CD4-positive, alpha-beta T cell treated with Interleukin-17A for 4 hours (primary cell): ENCODE results near the gene S1PR5.
"Not testable (repeated sequence)": the region's sequence is repeated elsewhere in the genome, so short reads cannot be mapped to it uniquely, and the experiment has no call there.

ENCODE experiments used
- DNase-seq: peaks from one replicate; pipeline ENCODE4 v3.0.0-alpha.2; 2020; ENCODE audit warnings: mixed read lengths

The S1PR5 gene

DNA sequence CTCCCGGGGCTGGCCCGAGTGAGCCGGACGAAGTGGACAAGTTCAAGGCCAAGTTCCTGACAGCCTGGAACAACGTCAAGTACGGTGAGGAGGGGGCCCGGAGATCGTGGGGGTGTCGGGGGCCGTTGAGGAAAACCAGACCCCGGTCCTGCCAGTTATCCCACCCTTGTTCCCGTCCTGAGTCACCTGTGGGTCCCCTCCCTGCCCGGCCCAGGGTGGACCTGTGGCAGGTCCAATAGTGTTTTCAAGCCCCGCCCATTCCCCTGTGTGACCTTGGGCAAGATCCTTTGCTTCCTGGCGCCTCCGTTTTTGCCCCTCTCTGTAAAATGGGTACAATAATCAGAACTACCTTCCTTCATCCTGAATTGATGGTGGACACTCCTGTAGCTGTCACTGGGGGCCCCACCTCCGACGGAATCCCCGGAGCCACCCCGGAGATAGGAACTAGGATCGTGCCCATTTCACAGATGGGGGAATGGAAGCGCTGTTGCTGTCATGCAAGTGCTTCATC is 27.1 kb upstream of the S1PR5 start:
- DNase-seq = peak; percentile 42

DNA sequence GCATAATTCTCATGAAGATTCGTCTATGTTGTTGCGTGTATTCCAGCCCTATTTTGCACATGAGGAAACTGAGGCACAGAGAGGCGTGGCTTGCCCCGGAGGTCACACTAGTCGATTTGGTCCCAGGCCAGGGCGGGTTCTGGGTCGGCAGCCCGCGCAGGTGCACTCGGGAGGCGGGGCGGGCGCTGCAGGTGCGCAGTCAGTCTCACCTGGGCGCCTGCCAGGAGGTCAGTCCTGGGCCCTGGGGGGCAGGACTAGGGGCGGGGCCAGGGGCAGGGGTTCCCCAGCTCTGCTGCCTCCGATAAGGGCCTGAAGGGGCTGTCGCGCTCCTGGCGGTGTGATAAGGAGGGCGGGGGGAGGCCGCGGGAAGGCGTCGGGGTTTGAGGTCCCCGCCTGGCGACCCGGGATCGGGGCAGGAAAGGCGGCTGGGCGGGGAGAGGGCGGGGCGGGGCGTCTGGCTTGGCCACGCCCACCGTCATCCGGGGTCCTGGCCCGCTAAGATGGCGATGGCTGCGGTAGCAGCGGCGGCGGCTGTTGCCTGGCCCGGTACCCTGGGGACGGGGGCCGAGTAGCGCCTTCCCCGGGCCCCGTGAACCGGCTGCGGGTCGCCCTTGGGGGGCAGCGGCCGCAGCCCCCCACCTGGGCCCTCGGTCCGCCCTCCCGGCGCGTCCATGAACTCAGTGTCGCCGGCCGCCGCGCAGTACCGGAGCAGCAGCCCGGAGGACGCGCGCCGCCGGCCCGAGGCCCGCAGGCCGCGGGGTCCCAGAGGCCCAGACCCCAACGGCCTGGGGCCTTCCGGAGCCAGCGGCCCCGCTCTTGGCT is 26.4 kb upstream of the S1PR5 start, which contains the start of gene ATG4D:
TSS of gene ATG4D (plus strand) at position 485 of the 822 bp plus-strand sequence. CDS start at position 672, 187 bp downstream.
- DNase-seq = peak; percentile 90

DNA sequence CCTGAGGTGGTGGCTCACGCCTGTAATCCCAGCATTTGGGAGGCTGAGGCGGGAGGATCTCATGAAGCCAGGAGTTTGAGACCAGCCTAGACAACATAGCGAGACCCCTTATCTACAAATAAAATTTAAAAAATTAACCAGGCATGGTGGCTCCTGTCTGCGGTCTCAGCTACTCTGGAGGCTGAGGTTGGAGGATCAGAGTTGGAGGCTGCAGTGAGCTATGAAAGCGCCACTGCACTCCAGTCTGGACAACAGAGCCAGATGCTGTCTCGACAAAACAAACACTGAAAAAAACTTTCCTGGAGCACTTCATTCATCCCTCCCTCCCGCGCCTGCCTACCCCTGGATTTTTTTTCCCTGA is 25.8 kb upstream of the S1PR5 start:
- no peak for DNase-seq

DNA sequence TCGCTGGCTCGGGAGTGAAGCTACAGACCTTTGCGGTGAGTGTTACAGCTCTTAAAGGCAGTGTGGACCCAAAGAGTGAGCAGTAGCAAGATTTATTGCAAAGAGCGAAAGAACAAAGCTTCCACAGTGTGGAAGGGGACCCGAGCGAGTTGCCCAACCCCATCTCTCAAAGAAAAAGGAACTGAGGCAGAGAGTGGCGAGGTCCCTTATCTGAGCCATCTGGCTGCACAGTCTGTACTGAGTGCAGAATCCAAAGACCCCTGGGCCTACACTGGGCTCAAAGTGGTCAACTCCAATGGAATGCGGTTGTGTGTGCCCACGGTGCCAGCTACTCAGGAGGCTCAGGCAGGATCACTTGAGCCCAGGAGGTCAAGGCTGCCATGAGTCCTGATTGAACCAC is 21.8 kb upstream of the S1PR5 start:
- DNase-seq = not testable (repeated sequence)

DNA sequence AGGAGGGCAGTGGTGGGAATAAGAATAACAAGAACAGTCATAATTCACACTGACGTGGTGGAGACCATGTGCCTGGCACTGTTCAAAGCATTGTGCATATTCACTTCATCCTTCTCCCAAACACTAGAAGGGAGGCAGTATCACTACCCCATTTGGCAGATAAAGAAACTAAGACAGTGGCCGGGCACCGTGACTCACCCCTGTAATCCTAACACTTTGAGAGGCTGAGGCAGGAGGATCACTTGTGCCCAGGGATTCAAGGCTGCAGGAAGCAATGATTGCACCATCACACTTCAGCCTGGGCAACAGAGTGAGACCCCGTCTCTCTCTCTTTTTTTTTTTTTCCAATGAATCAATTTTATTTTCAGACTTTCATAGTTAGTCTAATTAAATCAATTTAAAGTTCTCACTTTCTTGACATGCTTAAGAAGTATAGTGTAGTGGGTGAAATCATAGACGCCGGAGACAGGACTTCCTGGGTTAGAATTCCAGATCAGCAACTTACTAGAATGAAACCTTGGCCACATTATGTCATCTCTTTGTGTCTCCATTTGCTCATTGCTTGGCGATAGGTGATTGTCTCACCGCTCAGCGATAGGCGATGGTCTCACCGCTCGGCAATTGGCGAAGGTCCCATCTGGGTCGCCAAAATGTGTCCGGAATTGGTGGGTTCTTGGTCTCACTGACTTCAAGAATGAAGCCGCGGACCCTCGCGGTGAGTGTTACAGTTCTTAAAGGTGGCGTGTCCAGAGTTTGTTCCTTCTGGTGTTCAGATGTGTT is 21.1 kb upstream of the S1PR5 start:
- DNase-seq = no peak

DNA sequence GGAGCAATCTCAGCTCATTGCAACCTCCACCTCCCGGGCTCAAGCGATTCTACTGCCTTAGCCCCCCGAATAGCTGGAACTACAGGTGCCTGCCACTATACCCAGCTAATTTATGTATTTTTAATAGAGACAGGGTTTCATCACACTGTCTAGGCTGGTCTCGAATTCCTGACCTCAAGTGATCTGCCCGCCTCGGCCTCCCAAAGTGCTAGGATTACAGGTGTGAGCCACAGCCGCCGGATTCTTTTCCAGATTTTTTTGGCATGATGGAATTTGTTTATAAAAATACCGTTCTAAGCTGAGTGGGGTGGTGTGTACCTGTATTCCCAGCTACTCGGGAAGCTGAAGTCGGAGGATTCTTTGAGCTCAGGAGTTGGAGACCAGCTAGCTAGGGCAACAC is 20.4 kb upstream of the S1PR5 start:
- DNase-seq = no peak

DNA sequence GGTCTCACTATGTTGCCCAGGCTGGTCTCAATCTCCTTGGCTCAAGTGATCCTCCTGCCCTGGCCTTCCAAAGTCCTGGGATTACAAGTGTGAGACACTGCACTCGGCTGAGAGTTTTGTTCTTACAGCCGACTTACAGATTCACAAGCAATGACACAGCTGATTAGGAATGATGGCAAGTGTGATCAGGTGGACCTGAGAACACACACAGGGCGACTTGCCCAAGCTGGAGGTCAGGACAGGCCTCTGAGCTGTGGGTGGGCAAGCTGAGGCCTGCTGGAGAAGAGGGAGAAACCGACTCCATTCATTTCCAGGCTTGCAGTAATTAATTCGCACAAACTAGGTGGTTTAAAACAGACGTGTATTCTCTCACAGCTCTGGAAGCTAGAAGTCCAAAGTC is 18.4 kb upstream of the S1PR5 start:
- no peak for DNase-seq

DNA sequence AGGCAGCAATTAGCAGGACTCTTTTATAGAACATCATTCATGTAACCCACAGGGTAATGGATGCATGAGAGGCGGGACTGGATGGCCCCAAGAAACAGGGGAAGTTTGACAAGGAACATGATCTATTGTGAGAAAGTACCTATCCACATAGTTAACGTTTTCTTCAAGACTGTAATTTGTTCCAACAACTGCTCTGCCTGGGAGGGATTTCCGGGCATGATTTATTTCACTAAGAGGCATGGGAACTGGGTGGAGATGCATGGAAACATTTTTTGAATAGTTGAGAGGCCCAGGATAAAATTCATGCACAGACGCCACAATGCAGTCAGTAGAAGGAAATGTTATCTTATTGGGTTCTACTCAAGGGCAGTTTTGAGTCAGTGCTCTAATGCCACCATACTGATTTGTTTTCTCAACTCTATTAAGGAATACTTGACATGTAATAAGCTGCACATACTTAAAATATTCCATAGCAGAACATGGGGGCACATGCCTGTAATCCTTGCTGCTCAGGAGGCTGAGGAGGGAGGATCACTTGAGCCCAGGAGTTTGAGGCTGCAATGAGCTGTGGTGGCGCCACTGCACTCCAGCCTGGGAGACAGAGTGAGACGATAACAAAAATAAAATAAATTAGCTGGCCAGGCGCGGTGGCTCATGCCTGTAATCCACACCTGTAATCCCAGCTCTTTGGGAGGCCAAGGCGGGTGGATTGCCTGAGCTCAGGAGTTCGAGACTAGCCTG is 16.6 kb upstream of the S1PR5 start:
- no peak for DNase-seq

DNA sequence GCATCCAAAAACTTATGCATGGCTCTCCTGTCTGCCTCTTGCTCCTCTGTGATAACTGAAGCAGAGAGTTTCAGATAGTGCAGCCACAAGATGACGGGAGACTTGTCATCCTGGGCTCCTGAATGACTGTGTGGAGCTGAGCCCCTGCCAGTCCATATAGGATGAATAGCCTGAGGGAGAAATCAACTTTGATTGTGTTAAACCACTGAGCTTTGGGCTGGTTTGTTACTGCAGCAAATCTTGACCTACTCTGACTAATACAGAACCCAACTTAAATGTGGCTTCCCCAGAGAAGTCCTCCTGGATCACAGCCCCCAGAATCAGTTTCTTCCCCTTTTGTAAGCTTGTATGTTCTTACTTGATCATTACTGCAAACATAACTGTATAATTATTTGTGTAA is 15.2 kb upstream of the S1PR5 start:
- DNase-seq = no peak

DNA sequence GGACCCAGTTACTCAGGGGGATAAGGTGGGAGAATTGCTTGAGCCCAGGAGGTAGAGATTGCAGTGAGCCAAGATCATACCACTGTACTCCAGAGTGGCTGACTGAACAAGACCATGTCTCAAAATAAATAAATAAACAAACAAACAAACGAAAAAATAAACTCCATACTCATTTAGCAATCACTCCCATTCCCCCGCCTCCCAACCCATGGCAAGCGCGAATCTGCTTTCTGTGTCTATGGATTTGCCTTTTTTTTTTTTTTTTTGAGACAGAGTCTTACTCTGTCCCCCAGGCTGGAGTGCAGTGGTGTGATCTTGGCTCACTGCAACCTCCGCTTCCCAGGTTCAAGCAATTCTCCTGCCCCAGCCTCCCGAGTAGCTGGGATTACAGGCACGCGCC is 9.6 kb upstream of the S1PR5 start:
- not testable (repeated sequence) for DNase-seq

DNA sequence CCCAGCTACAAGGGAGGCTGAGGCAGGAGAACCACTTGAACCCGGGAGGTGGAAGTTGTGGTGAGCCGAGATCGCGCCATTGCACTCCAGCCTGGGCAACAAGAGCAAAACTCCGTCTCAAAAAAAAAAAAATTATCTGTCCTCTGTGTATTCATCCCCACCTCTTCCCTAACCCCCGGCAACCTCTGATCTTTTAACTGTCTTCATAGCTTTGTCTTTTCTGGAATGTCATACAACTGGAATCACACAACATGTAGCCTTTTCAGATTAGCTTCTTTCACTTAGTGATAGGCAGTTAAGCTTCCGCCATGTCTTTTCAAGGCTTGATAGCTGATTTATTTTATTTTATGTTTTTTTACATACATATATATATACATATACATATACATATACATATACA is 8.4 kb upstream of the S1PR5 start:
- no peak for DNase-seq

DNA sequence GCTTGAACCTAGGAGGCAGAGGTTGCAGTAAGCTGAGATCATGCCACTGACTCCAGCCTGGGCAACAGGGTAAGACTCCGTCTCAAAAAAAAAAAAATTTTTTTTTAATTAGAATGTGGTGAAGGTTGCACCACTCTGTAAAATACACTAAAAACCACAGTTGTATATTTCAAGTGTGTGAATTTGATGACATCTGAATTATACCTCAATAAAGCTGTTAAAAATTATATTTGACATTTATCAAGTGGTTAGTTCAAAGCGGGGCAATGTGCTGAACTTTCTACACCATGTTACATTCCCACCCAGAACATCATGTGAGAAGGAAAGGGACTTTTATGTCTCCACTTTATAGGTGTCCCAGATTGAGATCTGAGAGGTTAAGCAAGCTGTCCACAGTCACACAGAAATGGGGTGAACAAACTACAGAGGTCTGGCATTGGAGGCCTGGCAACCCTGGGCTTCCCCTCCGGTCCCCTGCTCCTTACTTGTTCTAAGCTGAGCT is 5.9 kb upstream of the S1PR5 start:
- DNase-seq = no peak

DNA sequence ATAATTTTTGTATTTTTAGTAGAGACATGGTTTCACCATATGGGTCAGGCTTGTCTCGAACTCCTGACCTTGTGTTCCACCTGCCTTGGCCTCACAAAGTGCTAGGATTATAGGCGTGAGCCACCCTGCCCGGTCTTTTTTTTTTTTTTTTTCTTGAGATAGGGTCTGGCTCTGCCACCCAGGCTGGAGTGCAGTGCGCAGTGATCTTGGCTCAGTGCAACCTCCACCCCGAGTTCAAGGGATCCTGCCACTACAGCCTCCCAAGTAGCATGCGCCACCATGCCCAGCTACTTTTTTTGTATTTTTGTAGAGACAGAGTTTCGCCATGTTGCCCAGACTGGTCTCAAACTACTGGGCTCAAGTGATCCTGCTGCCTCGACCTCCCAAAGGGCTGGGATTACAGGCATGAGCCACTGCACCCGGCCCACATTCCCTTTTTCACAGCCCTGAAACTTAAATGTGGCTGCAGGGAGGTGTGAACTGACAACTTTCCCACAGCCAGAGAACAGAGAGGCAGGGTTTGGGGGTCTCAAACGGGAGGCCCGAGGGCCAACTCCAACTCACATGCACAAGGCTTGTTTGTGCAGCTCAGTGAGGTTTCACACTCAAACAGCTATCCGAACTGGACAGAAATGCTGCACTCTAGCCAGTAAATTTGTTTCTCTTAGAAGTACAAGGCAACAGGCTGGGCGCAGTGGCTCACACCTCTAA is 4.4 kb upstream of the S1PR5 start:
- no peak for DNase-seq

DNA sequence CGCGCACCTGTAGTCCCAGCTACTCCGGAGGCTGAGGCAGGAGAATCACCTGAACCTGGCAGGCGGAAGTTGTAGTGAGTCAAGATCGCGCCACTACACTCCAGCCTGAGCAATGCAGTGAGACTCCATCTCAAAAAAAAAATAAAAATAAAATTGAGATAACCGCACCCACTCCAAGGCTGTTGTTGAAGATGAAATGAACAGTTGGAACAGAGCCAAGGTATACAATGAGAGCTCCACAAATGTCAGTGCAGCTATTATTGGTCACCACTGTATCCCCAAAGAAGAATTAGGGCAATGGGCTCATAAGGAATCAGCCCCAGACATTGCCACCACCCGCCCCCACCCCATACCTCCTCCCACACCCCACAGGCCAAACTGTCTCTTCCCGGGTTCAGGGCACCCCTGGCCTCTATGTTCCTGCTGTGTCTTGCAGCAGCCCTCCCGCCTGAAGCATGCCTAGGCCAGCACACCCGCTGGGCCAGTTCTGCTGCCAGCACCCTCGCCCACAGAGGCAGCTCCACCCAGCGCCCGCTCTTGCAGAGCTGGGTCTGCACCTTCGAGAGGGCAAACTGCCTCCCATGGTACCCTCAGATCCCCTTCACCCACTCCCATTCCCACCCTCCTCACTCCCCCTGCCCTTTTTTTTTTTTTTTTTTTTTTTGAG is 3.5 kb upstream of the S1PR5 start:
- no peak for DNase-seq

DNA sequence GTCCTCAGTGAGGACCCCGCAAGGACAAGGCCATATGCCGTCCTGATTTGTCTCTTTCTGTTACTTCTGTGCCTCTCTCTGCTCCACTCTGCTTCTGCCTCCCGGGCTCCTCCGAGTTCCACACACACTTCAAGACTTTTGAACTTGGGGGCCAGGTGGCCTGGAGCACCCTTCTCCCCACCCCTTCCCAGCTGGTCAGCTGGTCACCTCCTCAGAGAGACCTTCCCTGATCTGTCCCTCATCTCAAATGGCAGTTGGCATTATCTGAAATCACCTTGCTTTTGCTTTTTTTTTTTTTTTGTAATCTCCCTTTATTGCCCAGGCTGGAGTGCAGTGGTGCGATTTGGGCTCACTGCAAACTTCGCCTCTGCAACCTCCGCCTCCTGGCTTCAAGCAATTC is 2.2 kb upstream of the S1PR5 start:
- no peak for DNase-seq

DNA sequence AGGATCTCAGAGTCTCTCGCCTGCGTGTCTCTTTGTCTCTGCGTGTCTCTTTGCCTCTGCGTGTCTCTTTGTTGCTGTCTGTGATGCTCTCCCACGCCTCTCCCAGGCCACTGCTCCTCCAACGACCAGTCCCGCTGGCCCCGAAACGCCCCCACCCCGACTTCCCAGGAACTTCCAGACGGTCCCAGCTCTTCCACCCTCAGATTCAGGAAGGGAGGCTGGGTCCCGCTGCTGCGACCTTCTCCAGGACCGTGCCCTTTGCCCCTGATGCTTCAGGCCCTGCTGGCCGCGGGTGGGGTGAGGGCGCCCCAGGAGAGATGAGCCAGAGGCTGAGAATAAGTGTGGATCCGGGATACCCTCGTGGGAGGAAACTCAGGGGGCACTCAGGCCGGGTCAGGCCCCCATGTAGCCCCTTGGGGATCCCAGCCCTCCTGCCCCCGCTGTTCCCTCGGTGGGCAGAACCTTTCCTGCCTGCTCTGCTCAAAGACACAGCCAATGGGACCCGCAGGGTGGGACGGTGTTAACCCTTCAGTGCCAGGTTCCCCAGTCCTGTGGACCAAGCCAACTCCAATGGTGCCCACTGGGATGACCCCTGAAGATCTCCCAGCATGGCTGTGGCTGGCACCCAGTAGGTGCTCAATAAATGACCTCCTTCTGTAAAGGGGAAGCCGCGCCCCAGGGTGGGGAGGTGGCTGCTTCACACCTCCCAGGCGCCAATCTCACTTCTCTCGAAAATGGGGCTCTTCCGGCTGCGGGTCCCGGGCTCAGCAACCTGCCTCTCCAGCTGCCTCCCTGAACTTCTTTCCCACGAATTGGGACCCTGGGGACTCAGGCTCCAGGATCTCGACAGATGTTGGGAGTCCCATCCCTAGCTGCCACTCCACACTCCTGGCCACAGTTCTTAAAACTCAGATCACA is 1.5 kb upstream of the S1PR5 start:
- peak; percentile 17 for DNase-seq

DNA sequence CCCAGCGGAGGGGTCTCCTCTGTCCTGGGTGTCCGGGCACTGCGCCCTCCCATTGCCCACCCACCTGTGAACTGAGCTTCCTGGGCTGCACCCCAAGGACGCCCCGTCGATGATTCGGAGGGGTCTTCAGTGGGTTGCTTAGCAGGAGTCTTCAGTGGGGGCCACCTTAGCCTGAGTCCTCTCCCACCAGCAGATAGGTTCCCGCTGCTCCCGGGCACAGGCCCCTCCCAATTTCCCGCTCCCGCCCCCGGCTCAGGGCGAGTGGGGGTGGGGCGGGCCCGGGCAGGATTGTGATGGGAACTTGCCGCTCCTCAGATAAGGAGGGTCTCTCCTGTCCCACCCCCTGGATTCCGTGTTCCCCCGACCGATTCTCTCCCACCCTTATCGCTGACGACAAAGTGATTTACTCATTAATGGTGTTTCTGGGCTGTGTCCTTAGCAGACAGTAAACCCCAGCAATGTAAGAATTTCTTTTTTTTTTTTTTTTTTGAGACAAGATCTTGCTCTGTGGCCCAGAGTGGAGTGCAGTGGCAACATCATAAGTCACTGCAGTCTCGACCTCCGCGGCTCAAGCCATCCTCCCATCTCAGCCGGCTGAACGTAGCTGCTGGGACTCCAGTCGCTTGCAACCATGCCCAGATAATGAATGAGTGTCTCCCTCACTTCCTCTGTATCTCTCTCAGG is 655 bp upstream of the S1PR5 start:
- peak; percentile 39 for DNase-seq

DNA sequence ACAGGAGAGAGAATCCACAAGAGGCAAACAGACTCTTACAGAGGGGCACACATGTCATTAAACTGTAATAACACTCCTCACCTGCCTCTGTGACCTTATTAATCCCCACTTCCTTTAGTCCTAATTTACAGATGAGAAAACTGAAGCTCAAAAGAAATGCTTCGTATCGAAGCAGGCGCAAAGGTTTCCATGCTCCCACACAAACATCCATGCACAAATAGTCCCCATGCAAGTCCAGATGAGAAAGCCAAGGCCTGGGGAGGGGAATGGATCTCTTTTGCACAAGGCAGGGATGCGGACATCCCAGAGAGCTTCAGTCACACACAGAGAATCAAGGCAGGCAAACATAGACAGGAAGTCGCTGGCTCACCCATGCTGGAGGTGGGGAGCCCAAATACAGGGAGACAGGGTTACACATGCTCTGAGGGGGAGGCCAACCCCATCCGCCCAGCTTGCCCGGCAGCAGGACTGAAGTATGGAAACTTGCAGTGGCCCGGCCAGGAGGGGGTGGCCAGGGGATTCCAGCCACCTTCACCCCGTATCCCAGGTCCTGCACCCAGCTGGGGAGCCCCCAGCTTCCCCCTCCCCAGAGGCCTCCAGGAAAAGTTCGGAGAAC is 468 bp downstream of the S1PR5 start:
- DNase-seq = peak; percentile 11

DNA sequence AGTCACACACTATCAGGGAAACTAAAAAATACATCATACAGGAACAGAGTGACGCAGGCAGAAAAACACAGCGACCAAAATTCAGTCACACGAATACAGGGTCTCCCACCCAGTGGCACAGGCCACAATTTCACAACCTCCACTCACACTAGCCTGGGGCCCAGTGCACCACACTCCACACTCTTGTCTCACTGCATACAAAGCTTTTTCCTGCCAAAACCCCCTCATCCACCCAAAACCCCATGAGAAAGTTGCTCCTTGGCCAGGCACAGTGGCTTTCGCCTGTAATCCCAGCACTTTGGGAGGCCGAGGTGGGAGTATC is 1.2 kb downstream of the S1PR5 start:
- no peak for DNase-seq
